ENCODE data around the gene PRUNE2.
"Not testable (repeated sequence)": the region's sequence is repeated elsewhere in the genome, so short reads cannot be mapped to it uniquely, and the experiment has no call there.

Gene PRUNE2, protein sequence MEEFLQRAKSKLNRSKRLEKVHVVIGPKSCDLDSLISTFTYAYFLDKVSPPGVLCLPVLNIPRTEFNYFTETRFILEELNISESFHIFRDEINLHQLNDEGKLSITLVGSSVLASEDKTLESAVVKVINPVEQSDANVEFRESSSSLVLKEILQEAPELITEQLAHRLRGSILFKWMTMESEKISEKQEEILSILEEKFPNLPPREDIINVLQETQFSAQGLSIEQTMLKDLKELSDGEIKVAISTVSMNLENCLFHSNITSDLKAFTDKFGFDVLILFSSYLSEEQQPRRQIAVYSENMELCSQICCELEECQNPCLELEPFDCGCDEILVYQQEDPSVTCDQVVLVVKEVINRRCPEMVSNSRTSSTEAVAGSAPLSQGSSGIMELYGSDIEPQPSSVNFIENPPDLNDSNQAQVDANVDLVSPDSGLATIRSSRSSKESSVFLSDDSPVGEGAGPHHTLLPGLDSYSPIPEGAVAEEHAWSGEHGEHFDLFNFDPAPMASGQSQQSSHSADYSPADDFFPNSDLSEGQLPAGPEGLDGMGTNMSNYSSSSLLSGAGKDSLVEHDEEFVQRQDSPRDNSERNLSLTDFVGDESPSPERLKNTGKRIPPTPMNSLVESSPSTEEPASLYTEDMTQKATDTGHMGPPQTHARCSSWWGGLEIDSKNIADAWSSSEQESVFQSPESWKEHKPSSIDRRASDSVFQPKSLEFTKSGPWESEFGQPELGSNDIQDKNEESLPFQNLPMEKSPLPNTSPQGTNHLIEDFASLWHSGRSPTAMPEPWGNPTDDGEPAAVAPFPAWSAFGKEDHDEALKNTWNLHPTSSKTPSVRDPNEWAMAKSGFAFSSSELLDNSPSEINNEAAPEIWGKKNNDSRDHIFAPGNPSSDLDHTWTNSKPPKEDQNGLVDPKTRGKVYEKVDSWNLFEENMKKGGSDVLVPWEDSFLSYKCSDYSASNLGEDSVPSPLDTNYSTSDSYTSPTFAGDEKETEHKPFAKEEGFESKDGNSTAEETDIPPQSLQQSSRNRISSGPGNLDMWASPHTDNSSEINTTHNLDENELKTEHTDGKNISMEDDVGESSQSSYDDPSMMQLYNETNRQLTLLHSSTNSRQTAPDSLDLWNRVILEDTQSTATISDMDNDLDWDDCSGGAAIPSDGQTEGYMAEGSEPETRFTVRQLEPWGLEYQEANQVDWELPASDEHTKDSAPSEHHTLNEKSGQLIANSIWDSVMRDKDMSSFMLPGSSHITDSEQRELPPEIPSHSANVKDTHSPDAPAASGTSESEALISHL (N-terminal part only)

DNA sequence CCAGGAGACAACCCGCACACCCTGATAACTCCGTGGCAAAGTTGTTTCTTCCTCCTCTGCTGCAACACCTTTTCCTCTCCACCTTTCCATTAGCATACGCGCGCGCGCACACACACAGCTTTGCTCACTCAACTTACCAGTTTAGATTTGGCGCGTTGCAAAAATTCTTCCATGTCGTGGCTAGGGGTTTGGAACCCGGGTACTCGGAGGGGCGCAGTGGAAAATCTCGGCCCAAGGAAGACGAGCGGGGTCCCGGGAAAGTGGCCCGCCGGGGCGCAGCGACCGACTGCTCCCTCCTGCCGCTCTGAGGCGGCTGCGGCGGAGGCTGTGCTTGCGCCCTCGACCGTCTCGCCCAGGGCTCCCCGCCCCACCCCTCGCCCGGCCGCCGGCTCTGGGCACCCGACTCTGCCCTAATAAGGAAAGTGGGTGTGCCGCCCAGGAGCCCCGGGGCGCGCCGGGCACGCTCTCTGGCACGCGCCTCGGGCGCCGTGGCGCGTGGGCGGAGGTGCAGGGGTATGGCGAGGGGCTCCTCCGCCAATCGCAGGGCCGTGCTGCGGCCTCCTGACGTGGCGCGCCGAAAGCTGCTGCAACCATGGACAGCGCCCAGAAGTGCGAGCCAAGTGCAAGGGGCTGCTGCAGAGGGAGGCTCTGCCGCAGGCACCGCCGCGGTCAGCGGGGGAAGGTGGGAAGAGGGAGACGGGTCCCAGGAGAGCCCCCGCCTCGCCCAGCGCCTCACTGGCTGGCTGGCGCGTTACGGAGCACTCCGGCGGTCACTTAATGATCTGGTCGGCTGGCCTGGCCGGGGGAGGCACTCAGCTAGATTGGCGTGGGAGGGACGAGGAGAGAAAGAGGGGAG is at the start of gene PRUNE2:
TSS of gene PRUNE2 (minus strand) at position 324 of the 856 bp plus-strand sequence. CDS start at position 173, 151 bp downstream.
- TF ChIP-seq, protein P1, sequence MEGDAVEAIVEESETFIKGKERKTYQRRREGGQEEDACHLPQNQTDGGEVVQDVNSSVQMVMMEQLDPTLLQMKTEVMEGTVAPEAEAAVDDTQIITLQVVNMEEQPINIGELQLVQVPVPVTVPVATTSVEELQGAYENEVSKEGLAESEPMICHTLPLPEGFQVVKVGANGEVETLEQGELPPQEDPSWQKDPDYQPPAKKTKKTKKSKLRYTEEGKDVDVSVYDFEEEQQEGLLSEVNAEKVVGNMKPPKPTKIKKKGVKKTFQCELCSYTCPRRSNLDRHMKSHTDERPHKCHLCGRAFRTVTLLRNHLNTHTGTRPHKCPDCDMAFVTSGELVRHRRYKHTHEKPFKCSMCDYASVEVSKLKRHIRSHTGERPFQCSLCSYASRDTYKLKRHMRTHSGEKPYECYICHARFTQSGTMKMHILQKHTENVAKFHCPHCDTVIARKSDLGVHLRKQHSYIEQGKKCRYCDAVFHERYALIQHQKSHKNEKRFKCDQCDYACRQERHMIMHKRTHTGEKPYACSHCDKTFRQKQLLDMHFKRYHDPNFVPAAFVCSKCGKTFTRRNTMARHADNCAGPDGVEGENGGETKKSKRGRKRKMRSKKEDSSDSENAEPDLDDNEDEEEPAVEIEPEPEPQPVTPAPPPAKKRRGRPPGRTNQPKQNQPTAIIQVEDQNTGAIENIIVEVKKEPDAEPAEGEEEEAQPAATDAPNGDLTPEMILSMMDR (IDR thresholded peaks at IDR 0.05; ENCODE audit: borderline replicate concordance, insufficient read depth, low read depth, low read length), result no peak
- no peak within 1 kb of the TSS for H3K4me3 ChIP-seq (ENCODE audit: low read depth, low read length)

DNA sequence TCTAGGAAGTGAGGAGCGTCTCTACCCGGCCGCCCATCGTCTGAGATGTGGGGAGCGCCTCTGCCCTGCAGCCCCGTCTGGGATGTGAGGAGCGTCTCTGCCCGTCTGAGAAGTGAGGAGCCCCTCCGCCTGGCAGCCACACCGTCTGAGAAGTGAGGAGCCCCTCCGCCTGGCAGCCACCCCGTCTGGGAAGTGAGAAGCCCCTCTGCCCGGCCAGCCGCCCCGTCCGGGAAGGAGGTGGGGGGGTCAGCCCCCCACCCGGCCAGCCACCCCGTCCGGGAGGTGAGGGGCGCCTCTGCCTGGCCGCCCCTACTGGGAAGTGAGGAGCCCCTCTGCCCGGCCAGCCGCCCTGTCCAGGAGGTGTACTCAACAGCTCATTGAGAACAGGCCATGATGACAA is 49.5 kb upstream of the PRUNE2 start:
- not testable (repeated sequence) for H3K4me3 ChIP-seq (ENCODE audit: low read depth, low read length)

DNA sequence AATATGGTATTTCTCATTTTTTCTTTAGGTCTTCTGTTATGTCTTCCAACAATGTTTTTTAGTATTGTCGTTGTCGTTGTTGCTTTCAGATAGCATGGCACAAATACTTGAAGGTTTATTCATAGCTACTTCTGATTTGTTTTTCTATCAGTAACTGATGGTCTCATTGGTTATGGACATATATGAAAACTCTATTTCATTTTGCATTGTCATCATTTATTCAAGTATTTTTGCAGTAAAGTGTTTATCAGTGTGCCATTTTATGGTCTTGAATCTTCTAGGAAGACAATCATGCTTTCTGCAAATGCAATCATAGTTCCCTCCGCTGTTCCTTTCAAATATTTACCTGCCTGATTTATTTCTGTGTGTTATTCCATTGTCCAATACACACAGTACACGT is 44.0 kb upstream of the PRUNE2 start:
- TF ChIP-seq, protein P1 (IDR thresholded peaks at IDR 0.05; ENCODE audit: borderline replicate concordance, insufficient read depth, low read depth, low read length), result no peak
- no peak overlapping the region for H3K4me3 ChIP-seq (ENCODE audit: low read depth, low read length)

DNA sequence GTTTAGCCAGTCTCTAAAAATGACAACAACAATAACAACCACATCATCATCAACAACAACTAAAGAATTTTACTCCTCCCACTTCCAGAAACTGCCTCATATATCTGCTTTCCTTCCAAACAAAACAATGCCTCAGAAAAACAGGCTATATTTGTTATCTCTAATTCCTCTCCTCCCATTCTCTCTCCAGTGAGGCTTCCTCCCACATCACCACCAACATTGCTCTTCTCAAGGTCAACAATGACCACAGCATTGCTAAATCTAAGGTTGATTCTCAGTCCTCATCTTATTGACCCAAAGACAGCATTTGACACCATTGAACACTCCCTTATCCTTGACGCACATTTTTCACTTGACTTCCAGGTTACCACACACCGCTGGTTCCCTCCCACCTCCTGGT is 38.1 kb upstream of the PRUNE2 start:
- no peak overlapping the region for H3K4me3 ChIP-seq (ENCODE audit: low read depth, low read length)
- TF ChIP-seq, protein P1 (IDR thresholded peaks at IDR 0.05; ENCODE audit: borderline replicate concordance, insufficient read depth, low read depth, low read length), result no peak

DNA sequence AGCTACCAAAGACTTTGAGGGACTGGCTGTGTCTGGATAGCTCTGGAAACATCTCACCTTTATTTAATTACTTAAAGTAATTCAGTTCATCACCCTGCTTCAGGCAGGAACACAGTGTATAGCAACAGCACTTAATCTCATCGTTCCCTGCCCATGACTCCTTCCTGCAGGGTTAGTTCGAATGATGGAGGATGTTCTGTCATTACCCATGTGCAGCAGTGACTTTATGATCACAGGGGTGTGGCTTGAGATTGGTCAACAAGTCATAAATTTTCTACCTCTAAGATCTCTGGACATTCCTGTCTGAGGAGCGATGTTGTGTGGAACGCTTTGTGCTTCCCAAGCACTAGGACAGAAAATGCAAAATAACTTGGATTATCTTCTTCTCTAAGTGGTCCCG is 37.1 kb upstream of the PRUNE2 start:
- no peak overlapping the region for H3K4me3 ChIP-seq (ENCODE audit: low read depth, low read length)
- TF ChIP-seq, protein P1 (IDR thresholded peaks at IDR 0.05; ENCODE audit: borderline replicate concordance, insufficient read depth, low read depth, low read length), result no peak

DNA sequence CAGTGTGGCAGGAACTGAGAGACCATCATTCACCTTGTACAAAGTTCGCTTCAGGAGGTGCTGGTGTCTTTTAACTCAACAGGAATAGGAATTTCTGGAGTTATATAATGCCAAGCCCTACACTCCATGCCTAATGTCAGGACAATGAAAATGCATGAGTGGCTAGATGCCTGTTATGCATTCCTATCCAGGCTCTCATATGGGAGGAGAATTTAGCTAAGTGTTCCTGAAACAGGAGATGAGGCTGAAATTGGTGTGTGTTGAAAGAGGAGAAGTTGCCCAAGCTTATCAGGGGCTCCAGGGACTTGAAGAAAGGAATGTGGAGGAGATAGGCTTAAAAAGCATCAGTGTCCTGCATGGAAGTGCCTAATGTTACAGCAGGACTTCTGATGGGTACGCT is 26.8 kb upstream of the PRUNE2 start:
- TF ChIP-seq, protein P1 (IDR thresholded peaks at IDR 0.05; ENCODE audit: borderline replicate concordance, insufficient read depth, low read depth, low read length), result no peak
- no peak overlapping the region for H3K4me3 ChIP-seq (ENCODE audit: low read depth, low read length)
